Keratinocyte (primary cell): ENCODE data around the gene ACTL7B. TPM values are rescaled to one million over a fixed set of nuclear protein-coding genes. Genes with fewer than 3 reads are reported as not detected.

Experiments used
- DNase-seq: peaks from one replicate; pipeline ENCODE4 v3.0.0-alpha.2; 2011; ENCODE audit warnings: low read depth, missing footprints, low spot score
- FAIRE-seq: peaks from 2 replicates; lab custom pipeline; 2011; peaks lifted over from hg19 to GRCh38; lab: Jason Lieb, UNC
- H2AFZ ChIP-seq: 2 replicates; pipeline ENCODE4 v1.6.0; 2012; ENCODE audit warnings: low read length, control low read depth, inconsistent platforms; ENCODE audit not compliant: control insufficient read depth
- H3K27ac ChIP-seq: 2 replicates; pipeline ENCODE4 v1.5.1; 2011; ENCODE audit warnings: low read length; ENCODE audit not compliant: control insufficient read depth, insufficient read depth
- H3K27me3 ChIP-seq: 3 replicates; pipeline ENCODE4 v1.6.0; 2011; ENCODE audit warnings: low read length; ENCODE audit not compliant: control insufficient read depth, insufficient read depth; ENCODE audit errors: extremely low read depth
- H3K36me3 ChIP-seq, 2 experiments: 2 replicates in 1 of 2; 3 replicates in 1 of 2; pipeline ENCODE4 v1.5.1; 2011; ENCODE audit warnings: low read length in 2 of 2, mild to moderate bottlenecking in 1 of 2; ENCODE audit not compliant: control insufficient read depth in 2 of 2, insufficient read depth in 2 of 2; ENCODE audit errors: extremely low read depth in 1 of 2
- H3K4me1 ChIP-seq: 3 replicates; pipeline ENCODE4 v1.5.1; 2011; ENCODE audit warnings: low read length; ENCODE audit not compliant: control insufficient read depth, insufficient read depth; ENCODE audit errors: extremely low read depth
- H3K4me2 ChIP-seq: 3 replicates; pipeline ENCODE4 v1.6.0; 2011; ENCODE audit warnings: low read depth, low read length; ENCODE audit not compliant: control insufficient read depth, insufficient read depth; ENCODE audit errors: extremely low read depth
- H3K4me3 ChIP-seq, 3 experiments: fragments of 200-600 bp in 1 of 3; sonication (generic) in 1 of 3; 2 replicates in 2 of 3; 3 replicates in 1 of 3; pipeline ENCODE4 v1.5.1; 2011 to 2016; ENCODE audit warnings: low read length in 3 of 3, mild to moderate bottlenecking in 3 of 3, control low read depth in 2 of 3, inconsistent platforms in 1 of 3, low read depth in 1 of 3, mixed read lengths in 1 of 3, mixed run types in 1 of 3, moderate library complexity in 1 of 3; ENCODE audit not compliant: control insufficient read depth in 2 of 3, insufficient read depth in 2 of 3; ENCODE audit errors: extremely low read depth in 1 of 3
- H3K79me2 ChIP-seq: 2 replicates; pipeline ENCODE4 v1.6.0; 2012; ENCODE audit warnings: low read length; ENCODE audit not compliant: control insufficient read depth, insufficient read depth
- H3K9ac ChIP-seq: 3 replicates; pipeline ENCODE4 v1.6.0; 2011; ENCODE audit warnings: low read length; ENCODE audit not compliant: control insufficient read depth, insufficient read depth; ENCODE audit errors: extremely low read depth
- H3K9me1 ChIP-seq: 3 replicates; pipeline ENCODE4 v1.6.0; 2011; ENCODE audit warnings: low read length; ENCODE audit not compliant: control insufficient read depth, insufficient read depth; ENCODE audit errors: extremely low read depth
- H3K9me3 ChIP-seq: 2 replicates; pipeline ENCODE4 v1.5.1; 2012; ENCODE audit warnings: low read depth, low read length; ENCODE audit not compliant: control insufficient read depth
- H4K20me1 ChIP-seq: 3 replicates; pipeline ENCODE4 v1.6.0; 2011; ENCODE audit warnings: low read length; ENCODE audit not compliant: control insufficient read depth, insufficient read depth; ENCODE audit errors: extremely low read depth
- EZH2 ChIP-seq: IDR thresholded peaks from one replicate; pipeline ENCODE4 v1.6.1; 2012; ENCODE audit warnings: inconsistent platforms, mild to moderate bottlenecking, low read length, moderate library complexity
- dilution Hi-C: fragments of 300-500 bp; cut with MboI; formaldehyde crosslinking; loops from one replicate; pipeline ENCODE4 v1.7.0; 2020; ENCODE audit warnings: low sequenced_read_pairs; ENCODE audit not compliant: extremely low pct_ligation_motif_present
- polyA plus RNA-seq, 5 experiments: library from polyadenylated mRNA; depleted of rRNA in 3 of 5; stranded (reverse) in 3 of 5; stranded (forward) in 1 of 5; unstranded in 1 of 5; fragments of >200 nt; gene quantifications; 1 replicate in 1 of 5; 2 replicates in 3 of 5; 3 replicates in 1 of 5; pipeline versions ENCODE4 v1.2.1 to v1.2.3, GENCODE V29; 2011 to 2012; ENCODE audit warnings: missing spikeins in 2 of 5, low read depth in 1 of 5, low replicate concordance in 1 of 5
- TF ChIP-seq, protein P1 (sequence below), 3 experiments: IDR thresholded peaks in 1 of 3; conservative IDR thresholded peaks in 1 of 3; optimal IDR thresholded peaks in 1 of 3; 2 replicates in 2 of 3; 3 replicates in 1 of 3; pipeline versions ENCODE3 to v1.5.1; 2011; ENCODE audit warnings: low read length in 3 of 3, mild to moderate bottlenecking in 3 of 3, moderate library complexity in 2 of 3, control low read depth in 1 of 3, inconsistent platforms in 1 of 3; ENCODE audit not compliant: insufficient read depth in 2 of 3; ENCODE audit errors: extremely low read depth in 1 of 3

ACTL7B gene
- polyA plus RNA-seq, 1 donor (not counting 4 experiments of a cell fraction or from before 2014, with no cell fraction given), result not detected

- no peak for TF ChIP-seq EZH2
- TF ChIP-seq, protein P1, sequence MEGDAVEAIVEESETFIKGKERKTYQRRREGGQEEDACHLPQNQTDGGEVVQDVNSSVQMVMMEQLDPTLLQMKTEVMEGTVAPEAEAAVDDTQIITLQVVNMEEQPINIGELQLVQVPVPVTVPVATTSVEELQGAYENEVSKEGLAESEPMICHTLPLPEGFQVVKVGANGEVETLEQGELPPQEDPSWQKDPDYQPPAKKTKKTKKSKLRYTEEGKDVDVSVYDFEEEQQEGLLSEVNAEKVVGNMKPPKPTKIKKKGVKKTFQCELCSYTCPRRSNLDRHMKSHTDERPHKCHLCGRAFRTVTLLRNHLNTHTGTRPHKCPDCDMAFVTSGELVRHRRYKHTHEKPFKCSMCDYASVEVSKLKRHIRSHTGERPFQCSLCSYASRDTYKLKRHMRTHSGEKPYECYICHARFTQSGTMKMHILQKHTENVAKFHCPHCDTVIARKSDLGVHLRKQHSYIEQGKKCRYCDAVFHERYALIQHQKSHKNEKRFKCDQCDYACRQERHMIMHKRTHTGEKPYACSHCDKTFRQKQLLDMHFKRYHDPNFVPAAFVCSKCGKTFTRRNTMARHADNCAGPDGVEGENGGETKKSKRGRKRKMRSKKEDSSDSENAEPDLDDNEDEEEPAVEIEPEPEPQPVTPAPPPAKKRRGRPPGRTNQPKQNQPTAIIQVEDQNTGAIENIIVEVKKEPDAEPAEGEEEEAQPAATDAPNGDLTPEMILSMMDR (optimal IDR thresholded peaks at IDR 0.05 in 1 of 3, IDR thresholded peaks at IDR 0.05 in 1 of 3, conservative IDR thresholded peaks at IDR 0.05 in 1 of 3; ENCODE audit: extremely low read depth in 1 of 3, insufficient read depth in 2 of 3, low read length in 3 of 3), result no peak
Observed at GRCh38 chr9:108857572-108857971, 1.8 kb upstream of the ACTL7B start.

DNA sequence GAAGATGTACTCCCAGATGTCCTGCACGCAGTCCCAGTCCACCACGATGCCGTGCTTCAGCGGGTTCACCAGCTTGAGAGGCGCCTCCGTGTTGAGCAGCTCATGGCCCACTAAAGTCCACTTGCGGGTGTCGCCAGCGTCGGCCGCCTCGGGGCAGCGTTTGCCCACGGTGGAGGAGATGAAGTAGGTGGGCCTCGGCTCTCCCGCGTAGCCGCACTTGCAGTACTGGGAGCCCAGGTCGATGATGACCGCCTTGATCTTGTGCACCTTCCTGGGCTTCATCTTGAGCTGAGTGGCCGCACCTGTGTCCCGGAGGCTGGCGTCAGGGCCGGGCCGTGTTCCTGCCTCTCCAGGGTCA lies 278 bp downstream of the ACTL7B start:
- DNase-seq, result no peak
- H3K9me1 ChIP-seq, result no peaks in the 10 kb centered on the region
- H2AFZ ChIP-seq, result no peak overlapping the region
- no peak overlapping the region for H3K4me2 ChIP-seq
- H3K79me2 ChIP-seq, result no peaks in the 10 kb centered on the region
- H3K9ac ChIP-seq, result no peak overlapping the region
- no peaks in the 10 kb centered on the region for H3K27me3 ChIP-seq
- no peak overlapping the region for H3K4me3 ChIP-seq
- dilution Hi-C loops, result no loop called here
- FAIRE-seq, result no peak
- no peaks in the 10 kb centered on the region for H4K20me1 ChIP-seq
- no peak overlapping the region for H3K27ac ChIP-seq
- H3K36me3 ChIP-seq, result no peaks in the 10 kb centered on the region
- H3K4me1 ChIP-seq, result peaks cover 18% of the 10 kb centered on the region
- TF ChIP-seq, protein P1 (optimal IDR thresholded peaks at IDR 0.05 in 1 of 3, IDR thresholded peaks at IDR 0.05 in 1 of 3, conservative IDR thresholded peaks at IDR 0.05 in 1 of 3; ENCODE audit: extremely low read depth in 1 of 3, insufficient read depth in 2 of 3, low read length in 3 of 3), result no peak
- no peak for TF ChIP-seq EZH2
- no peaks in the 10 kb centered on the region for H3K9me3 ChIP-seq

More at GRCh38 chr9:108857572-108857971, 1.8 kb upstream of the ACTL7B start:
- Histone ChIP-seq H2AFZ (no peak overlapping the region), H4K20me1 (no peaks in the 10 kb centered on the region), H3K9me3 (no peaks in the 10 kb centered on the region), H3K4me3 (no peak overlapping the region), H3K4me1 (peaks cover 19% of the 10 kb centered on the region), H3K9me1 (no peaks in the 10 kb centered on the region), H3K79me2 (no peaks in the 10 kb centered on the region), H3K36me3 (no peaks in the 10 kb centered on the region), H3K27ac (no peak overlapping the region), H3K9ac (no peak overlapping the region), H3K4me2 (no peak overlapping the region), H3K27me3 (no peaks in the 10 kb centered on the region)
- dilution Hi-C loops, result no loop called here
- FAIRE-seq, result no peak
- no peak for DNase-seq
